SK-N-SH (cell line): ENCODE results near the gene HOXA1. TPM values are rescaled to one million over a fixed set of nuclear protein-coding genes. Genes with fewer than 3 reads are reported as not detected.

Experiments
- CTCF ChIA-PET: fragments of 300-600, 350-600 bp; formaldehyde crosslinking; extraction: SDS; loops from one replicate; lab custom pipeline; 2021; lab: Yijun Ruan, JAX
- POLR2A ChIA-PET: fragments of 350-600 bp; sonication (Branson Sonifier 250); formaldehyde crosslinking; extraction: SDS; loops from one replicate; lab custom pipeline; 2020; ENCODE audit warnings: antibody characterized with exemption, inconsistent platforms; lab: Yijun Ruan, JAX
- DNase-seq: peaks from one replicate; pipeline ENCODE4 v3.0.0; 2012
- H2AFZ ChIP-seq: fragments of 200-600 bp; sonication (generic); 2 replicates; pipeline ENCODE4 v1.8.1; 2016; ENCODE audit warnings: antibody characterized with exemption, mild to moderate bottlenecking, low read depth
- H3F3A ChIP-seq: fragments of 200-600 bp; sonication (generic); replicated peaks from 2 replicates; pipeline ENCODE3; 2016; ENCODE audit warnings: antibody characterized with exemption, mild to moderate bottlenecking; ENCODE audit not compliant: insufficient read depth
- H3K27ac ChIP-seq, 2 experiments: fragments of 200-500 bp in 1 of 2; fragments of 200-600 bp in 1 of 2; sonication (Bioruptor generic) in 1 of 2; sonication (generic), shearing (Covaris generic) in 1 of 2; 2 replicates each; pipeline versions ENCODE4 v1.5.1 to v1.6.1; 2014 to 2016; ENCODE audit warnings: low read depth in 2 of 2, inconsistent platforms in 1 of 2, low read length in 1 of 2, mild to moderate bottlenecking in 1 of 2, mixed read lengths in 1 of 2
- H3K27me3 ChIP-seq: fragments of 200-600 bp; sonication (generic), shearing (Covaris generic); 2 replicates; pipeline ENCODE4 v1.6.1; 2016; ENCODE audit warnings: mixed run types; ENCODE audit not compliant: insufficient read depth
- H3K36me3 ChIP-seq, 2 experiments: fragments of 200-500 bp in 1 of 2; fragments of 200-600 bp in 1 of 2; sonication (Bioruptor generic) in 1 of 2; sonication (generic) in 1 of 2; replicated peaks in 1 of 2; 2 replicates each; pipeline versions ENCODE3 to v1.5.1; 2014 to 2016; ENCODE audit warnings: low read length in 1 of 2, mild to moderate bottlenecking in 1 of 2; ENCODE audit not compliant: insufficient read depth in 2 of 2, control insufficient read depth in 1 of 2
- H3K4me1 ChIP-seq, 2 experiments: fragments of 200-500 bp in 1 of 2; fragments of 200-600 bp in 1 of 2; sonication (Bioruptor generic) in 1 of 2; sonication (generic), shearing (Covaris generic) in 1 of 2; 2 replicates each; pipeline versions ENCODE4 v1.5.1 to v1.6.1; 2014 to 2016; ENCODE audit warnings: low read depth in 1 of 2, low read length in 1 of 2, mixed run types in 1 of 2; ENCODE audit not compliant: insufficient read depth in 2 of 2, control insufficient read depth in 1 of 2
- H3K4me2 ChIP-seq: fragments of 200-600 bp; sonication (generic), shearing (Covaris generic); 2 replicates; pipeline ENCODE4 v1.6.1; 2017; ENCODE audit warnings: mixed run types
- H3K4me3 ChIP-seq, 2 experiments: fragments of 200-500 bp in 1 of 2; fragments of 200-600 bp in 1 of 2; sonication (Bioruptor generic) in 1 of 2; sonication (generic), shearing (Covaris generic) in 1 of 2; 2 replicates each; pipeline versions ENCODE4 v1.5.1 to v1.8.1; 2014 to 2016; ENCODE audit warnings: low read depth in 2 of 2, inconsistent platforms in 1 of 2, low read length in 1 of 2, mild to moderate bottlenecking in 1 of 2, mixed read lengths in 1 of 2, moderate library complexity in 1 of 2
- H3K79me2 ChIP-seq: fragments of 200-600 bp; sonication (generic); 2 replicates; pipeline ENCODE4 v1.8.1; 2017; ENCODE audit warnings: mild to moderate bottlenecking; ENCODE audit not compliant: insufficient read depth
- H3K9ac ChIP-seq: fragments of 200-600 bp; sonication (generic); 2 replicates; pipeline ENCODE4 v1.6.1; 2017; ENCODE audit warnings: mixed run types
- H3K9me2 ChIP-seq: fragments of 200-600 bp; sonication (generic); 2 replicates; pipeline ENCODE4 v1.6.1; 2017; ENCODE audit warnings: mixed run types
- H3K9me3 ChIP-seq: fragments of 200-600 bp; sonication (generic); 2 replicates; pipeline ENCODE4 v1.6.1; 2017; ENCODE audit warnings: mixed run types, mild to moderate bottlenecking, moderate library complexity
- H4K20me1 ChIP-seq: fragments of 200-600 bp; sonication (generic); 2 replicates; pipeline ENCODE4 v1.6.1; 2017; ENCODE audit warnings: mild to moderate bottlenecking, mixed run types; ENCODE audit not compliant: insufficient read depth
- ELF1 ChIP-seq: IDR thresholded peaks from 2 replicates; pipeline ENCODE4 v1.4.0; 2012
- FOSL2 ChIP-seq: IDR thresholded peaks from 2 replicates; pipeline ENCODE4 v1.4.0; 2012; ENCODE audit warnings: low read depth, mild to moderate bottlenecking, moderate library complexity, borderline replicate concordance
- MXI1 ChIP-seq: IDR thresholded peaks from 2 replicates; pipeline ENCODE4 v1.6.1; 2012; ENCODE audit warnings: mild to moderate bottlenecking, low read depth, low read length, improper control_type of control experiment
- NRF1 ChIP-seq: IDR thresholded peaks from 2 replicates; pipeline ENCODE4 v1.6.1; 2012; ENCODE audit warnings: low read depth, mild to moderate bottlenecking, low read length
- TCF12 ChIP-seq: IDR thresholded peaks from 2 replicates; pipeline ENCODE4 v1.4.0; 2012
- WGBS: methylation state at CpG from one replicate; pipeline ENCODE4 v1.1.6; 2017; ENCODE audit warnings: low lambda C conversion rate; 5-methylcytosine and 5-hydroxymethylcytosine counted together
- polyA plus RNA-seq, 3 experiments: library from polyadenylated mRNA; depleted of rRNA; stranded (reverse); fragments of >200 nt; gene quantifications; 2 replicates each; pipeline ENCODE4 v1.2.3, GENCODE V29; 2012
- TF ChIP-seq, protein P1 (sequence below): fragments of 150-350 bp; IDR thresholded peaks from 2 replicates; pipeline ENCODE4 v1.6.1; 2017; ENCODE audit warnings: antibody characterized with exemption, low read length, low read depth, borderline replicate concordance
- TF ChIP-seq, protein P2 (sequence below): IDR thresholded peaks from 2 replicates; pipeline ENCODE4 v1.6.1; 2012; ENCODE audit warnings: mild to moderate bottlenecking, low read depth, low read length, moderate library complexity

The HOXA1 gene
- polyA plus RNA-seq, 1 of the 3 experiments (the other 2 are of a cell fraction), result not detected

DNA sequence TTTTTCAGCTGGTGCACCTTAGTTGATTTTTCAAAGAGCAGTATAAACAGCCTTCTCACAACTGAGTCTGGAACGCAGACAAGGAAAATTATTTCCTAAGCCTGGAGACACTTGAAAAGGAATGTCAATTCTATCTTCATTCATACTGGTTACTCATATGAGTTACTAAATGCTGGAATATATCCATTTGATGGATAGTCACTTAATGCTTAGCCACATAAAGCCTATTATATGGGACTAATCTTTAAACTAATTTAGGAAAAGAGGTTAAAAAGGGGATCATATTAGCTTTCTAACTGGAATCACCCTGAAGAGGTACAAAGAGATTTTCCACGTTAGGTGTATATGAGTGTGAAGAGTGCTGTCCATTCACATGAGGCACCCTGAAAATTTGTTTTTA, 36.4 kb upstream of the HOXA1 start:
- Histone ChIP-seq H3K27ac (no peak overlapping the region), H3K9ac (no peak overlapping the region), H3K9me3 (no peaks in the 10 kb centered on the region), H3K36me3 (no peaks in the 10 kb centered on the region), H3K4me1 (peaks cover 0 to 4% of the 10 kb centered on the region in 2 experiments; a peak in 1 of 4 replicates), H2AFZ (no peak overlapping the region), H3K9me2 (no peaks in the 10 kb centered on the region), H4K20me1 (no peaks in the 10 kb centered on the region), H3K4me3 (no peak overlapping the region), H3K4me2 (no peak overlapping the region), H3K27me3 (peaks cover 90% of the 10 kb centered on the region), H3F3A (no peaks in the 10 kb centered on the region), H3K79me2 (no peaks in the 10 kb centered on the region)
- DNase-seq, result no peak
- CTCF ChIA-PET, result interaction anchor here (0.9 to 5.8 kb wide), 8 partner anchors 10 to 278 kb away, joined by 3 to 36 read pairs (median 4); partner anchors contain the start of gene HOXA5
- 6% methylated on average over 2 of the region's 2 CpGs for WGBS
- POLR2A ChIA-PET, result no interaction called here
- TF ChIP-seq FOSL2, result no peak
- TF ChIP-seq ELF1, result no peak
- no peak for TF ChIP-seq MXI1
- TF ChIP-seq, protein P1, sequence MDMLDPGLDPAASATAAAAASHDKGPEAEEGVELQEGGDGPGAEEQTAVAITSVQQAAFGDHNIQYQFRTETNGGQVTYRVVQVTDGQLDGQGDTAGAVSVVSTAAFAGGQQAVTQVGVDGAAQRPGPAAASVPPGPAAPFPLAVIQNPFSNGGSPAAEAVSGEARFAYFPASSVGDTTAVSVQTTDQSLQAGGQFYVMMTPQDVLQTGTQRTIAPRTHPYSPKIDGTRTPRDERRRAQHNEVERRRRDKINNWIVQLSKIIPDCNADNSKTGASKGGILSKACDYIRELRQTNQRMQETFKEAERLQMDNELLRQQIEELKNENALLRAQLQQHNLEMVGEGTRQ, result no peak

DNA sequence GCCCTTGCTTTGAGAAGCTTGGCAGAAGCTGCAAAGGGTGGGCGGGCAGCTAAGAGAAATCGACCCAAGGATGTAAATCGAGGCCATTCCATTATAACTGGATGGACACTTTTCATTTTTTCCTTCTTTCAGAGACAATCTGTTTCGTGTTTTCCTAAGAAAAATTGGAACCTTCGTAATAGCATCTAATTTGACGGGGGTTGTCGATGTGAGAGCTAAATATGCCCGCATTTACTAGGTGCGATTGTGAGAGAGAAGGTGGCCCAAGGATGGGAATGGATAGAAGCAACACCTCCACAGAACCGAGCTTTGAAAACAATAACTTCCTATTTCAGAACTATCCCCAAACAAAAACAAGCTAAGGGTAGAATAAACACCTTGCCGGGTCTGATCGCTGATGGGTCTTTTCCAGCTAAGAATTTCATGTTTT, 35.6 kb upstream of the HOXA1 start:
- Histone ChIP-seq H3K27ac (no peak overlapping the region), H3K4me3 (peak overlapping the region in 1 of 2 experiments; percentile 37; a peak in 1 of 4 replicates), H3K27me3 (peaks cover 88% of the 10 kb centered on the region), H3F3A (no peaks in the 10 kb centered on the region), H4K20me1 (no peaks in the 10 kb centered on the region), H3K79me2 (no peaks in the 10 kb centered on the region), H3K36me3 (no peaks in the 10 kb centered on the region), H3K4me2 (no peak overlapping the region), H2AFZ (no peak overlapping the region), H3K4me1 (peaks cover 0 to 4% of the 10 kb centered on the region in 2 experiments; a peak in 1 of 4 replicates), H3K9me3 (no peaks in the 10 kb centered on the region), H3K9ac (no peak overlapping the region), H3K9me2 (no peaks in the 10 kb centered on the region)
- TF ChIP-seq, protein P2, sequence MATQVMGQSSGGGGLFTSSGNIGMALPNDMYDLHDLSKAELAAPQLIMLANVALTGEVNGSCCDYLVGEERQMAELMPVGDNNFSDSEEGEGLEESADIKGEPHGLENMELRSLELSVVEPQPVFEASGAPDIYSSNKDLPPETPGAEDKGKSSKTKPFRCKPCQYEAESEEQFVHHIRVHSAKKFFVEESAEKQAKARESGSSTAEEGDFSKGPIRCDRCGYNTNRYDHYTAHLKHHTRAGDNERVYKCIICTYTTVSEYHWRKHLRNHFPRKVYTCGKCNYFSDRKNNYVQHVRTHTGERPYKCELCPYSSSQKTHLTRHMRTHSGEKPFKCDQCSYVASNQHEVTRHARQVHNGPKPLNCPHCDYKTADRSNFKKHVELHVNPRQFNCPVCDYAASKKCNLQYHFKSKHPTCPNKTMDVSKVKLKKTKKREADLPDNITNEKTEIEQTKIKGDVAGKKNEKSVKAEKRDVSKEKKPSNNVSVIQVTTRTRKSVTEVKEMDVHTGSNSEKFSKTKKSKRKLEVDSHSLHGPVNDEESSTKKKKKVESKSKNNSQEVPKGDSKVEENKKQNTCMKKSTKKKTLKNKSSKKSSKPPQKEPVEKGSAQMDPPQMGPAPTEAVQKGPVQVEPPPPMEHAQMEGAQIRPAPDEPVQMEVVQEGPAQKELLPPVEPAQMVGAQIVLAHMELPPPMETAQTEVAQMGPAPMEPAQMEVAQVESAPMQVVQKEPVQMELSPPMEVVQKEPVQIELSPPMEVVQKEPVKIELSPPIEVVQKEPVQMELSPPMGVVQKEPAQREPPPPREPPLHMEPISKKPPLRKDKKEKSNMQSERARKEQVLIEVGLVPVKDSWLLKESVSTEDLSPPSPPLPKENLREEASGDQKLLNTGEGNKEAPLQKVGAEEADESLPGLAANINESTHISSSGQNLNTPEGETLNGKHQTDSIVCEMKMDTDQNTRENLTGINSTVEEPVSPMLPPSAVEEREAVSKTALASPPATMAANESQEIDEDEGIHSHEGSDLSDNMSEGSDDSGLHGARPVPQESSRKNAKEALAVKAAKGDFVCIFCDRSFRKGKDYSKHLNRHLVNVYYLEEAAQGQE, result no peak
- no peak for TF ChIP-seq TCF12
- no peak for TF ChIP-seq NRF1
- ChIA-PET CTCF (interaction anchor here (0.7 to 5.8 kb wide), 13 partner anchors 9 to 277 kb away, joined by 3 to 36 read pairs (median 4); partner anchors contain the start of gene HOXA5), POLR2A (interaction anchor here (0.6 kb wide), 1 partner anchor 13 kb away, joined by 3 read pairs; no protein-coding TSS in a partner anchor)
- DNase-seq, result no peak
- WGBS, result 16% methylated on average over 12 of the region's 12 CpGs
